GM18867 (cell line): ENCODE measurements around the gene RHOB.
"Not testable (repeated sequence)": the region's sequence is repeated elsewhere in the genome, so short reads cannot be mapped to it uniquely, and the experiment has no call there.

ENCODE experiments used
- ATAC-seq: cut with Tn5 transposase; IDR thresholded peaks from one replicate; pipeline ENCODE4 v1.9.1; 2021; ENCODE audit warnings: mild to moderate bottlenecking, moderate library complexity; ENCODE audit not compliant: unreplicated experiment

Gene RHOB

DNA sequence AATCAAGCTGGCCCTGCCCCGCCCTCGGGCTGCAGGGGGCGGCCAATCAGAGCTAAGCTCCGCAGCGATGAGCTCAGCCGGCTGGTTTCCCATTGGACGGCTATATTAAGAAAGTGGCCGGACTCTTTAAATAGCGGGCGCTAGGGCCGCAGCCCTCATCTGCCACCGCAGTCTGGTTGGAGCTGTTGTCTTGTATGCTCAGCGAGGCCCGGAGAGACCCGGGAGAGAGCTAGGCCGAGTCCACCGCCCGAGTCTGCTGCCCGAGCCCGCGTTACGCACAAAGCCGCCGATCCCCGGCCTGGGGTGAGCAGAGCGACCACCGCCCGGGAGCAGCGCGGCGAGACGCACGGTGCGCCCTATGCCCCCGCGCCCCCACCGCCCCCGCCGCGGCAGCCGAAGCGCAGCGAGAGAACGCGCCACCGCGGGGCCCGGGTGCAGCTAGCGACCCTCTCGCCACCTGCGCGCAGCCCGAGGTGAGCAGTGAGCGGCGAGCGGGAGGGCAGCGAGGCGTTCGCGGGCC, at the start of gene RHOB:
TSS of gene RHOB (plus strand) at position 158 of the 520 bp plus-strand sequence. CDS start 392 bp downstream, outside the sequence.
- ATAC-seq = peak; percentile 94

DNA sequence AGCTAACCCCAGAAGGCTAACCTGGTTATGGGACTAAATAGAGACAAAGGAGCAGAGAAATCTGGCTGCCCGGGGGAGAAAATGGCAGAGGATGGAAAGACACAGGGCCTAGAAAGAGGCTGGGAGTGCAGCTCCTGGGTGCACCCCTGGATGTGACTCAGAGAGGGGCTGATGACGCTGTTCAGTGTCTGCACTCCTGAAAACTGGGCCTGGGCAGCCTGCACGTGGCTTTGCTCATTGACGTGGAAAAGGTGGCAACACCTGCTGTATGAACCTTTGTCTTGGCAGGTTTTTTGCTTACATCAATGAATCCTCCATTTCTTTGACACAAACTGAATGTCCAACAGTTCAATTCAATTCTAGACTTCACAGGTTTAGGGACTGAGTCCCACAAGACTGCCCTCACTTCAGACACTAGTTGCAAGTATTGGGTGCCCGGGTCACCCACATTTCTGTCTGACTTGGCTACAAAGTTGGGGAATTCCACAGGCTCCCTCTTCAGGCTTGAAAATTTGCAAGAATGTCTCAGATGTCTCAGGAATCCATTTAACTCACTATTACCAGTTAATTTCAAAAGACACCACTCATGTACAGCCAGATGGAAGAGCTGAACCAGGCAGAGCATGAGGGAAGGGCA, 48.9 kb upstream of the RHOB start:
- no peak for ATAC-seq

DNA sequence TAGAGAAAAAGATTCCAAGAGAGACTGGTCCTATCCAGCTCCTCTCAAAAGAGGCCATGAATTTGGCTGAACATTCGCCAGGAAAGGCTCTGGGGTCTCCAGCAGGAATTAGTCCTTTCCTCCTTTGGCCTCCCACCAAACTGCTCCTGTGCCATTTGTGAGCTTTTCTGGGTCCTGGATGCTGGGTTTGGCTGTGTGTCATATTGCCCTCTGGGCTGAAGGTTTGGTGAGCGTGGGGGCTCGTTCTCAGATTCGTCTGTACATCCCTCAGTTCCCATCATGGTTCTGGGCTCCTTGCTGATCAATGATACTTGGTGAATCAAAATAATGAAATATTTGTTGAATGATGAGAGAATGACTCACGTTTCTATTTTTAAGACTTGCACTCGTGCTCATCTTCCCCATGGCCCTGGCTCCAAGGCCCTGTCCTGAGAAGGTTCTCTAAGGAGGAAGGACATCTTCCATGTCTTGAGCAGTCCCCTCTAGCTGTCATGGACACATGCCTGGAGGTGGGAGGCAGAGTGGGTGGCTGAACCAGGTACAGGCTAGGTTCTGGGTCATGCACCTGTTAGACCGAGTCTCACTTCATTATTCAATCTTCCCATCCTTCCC, 47.8 kb upstream of the RHOB start:
- ATAC-seq = no peak

DNA sequence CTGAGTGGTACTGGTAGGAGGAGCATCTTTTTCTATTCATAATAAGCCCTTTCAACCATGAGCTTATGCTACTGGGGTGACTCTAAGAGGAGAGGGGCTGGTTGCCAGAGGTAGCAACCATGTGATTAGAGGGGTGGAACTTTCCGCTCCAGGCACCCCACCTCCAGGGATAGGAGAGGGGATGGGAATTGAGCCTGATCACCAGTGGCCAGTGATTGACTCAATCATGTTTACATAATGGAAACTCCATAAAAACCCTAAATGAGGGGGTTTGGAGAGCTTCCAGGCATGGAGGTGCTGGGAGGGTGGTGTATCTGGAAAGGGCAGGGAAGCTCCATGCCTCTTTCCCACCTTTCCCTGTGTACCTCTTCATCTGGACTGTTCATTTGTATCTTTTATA, 46.6 kb upstream of the RHOB start:
- ATAC-seq = no peak

DNA sequence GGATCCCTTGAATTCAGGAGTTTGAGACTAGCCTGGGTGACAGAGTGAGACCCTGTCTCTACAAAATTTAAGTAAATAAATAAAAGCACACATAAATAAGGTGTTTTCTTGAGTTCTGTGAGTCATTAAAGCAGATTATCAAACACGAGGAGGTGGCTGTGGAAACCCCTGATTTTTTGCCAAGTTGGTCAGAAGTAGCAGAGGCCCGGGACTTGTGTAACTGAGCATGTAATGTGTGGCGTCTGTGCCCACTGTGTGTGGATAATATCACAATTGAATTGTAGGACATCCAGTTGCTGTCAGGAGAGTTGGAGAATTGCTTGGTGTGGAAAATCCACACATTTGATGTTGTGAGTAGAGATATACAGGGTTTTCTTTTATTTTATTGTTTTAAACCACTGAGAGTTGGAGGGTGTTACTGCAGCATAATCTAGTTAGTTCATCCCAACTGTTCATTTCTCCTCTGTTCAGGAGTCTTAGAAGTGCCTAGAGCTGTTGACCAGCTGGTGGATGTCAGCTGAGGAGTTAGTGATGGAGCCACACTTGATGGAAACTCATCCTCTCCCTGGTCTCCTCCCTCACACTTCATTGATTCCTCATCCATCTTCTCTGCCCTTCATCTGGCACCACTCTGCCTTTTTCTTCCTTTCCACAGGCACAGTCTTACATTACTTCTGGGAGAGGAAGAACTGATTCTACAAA, 45.9 kb upstream of the RHOB start:
- no peak for ATAC-seq

DNA sequence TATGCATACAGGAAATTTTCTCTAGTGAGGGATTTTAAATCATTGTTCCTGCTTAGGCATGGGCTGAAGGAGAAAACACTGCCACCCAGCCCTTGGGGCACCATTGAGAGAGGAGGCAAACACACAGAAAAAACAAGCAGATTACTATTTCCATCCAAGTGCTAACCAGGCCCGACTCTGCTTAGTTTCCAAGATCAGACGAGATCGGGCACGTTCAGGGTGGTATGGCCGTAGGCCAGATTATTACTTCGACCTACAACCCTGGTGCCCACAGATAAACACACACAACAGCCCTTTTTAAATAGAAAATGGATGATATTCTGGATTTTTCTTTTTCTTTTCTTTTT, 45.4 kb upstream of the RHOB start:
- no peak for ATAC-seq

DNA sequence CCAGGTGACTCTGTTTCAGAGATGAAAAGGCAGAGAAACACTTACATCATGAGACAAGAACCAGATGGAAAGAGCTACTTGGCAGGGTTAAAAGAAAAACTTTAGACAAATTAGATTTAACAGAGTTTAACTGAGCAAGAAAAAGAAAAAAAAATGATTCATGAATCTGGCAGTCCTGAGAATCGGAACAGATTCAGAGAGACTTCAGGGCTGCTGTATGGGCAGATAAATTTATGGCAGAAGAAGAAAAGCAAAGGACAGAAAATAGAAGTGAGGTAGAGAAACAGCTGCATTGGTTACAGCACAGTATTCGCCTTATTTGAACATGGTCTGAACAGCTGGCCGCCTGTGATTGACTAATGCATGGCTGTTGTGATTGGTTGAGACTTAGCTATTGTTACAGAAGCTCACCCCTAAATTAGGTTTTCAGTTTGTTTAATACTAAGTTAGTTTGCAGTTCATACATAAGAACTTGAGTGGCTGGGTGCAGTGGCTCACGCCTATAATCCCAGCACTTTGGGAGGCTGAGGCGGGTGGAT, 43.0 kb upstream of the RHOB start:
- ATAC-seq = no peak

DNA sequence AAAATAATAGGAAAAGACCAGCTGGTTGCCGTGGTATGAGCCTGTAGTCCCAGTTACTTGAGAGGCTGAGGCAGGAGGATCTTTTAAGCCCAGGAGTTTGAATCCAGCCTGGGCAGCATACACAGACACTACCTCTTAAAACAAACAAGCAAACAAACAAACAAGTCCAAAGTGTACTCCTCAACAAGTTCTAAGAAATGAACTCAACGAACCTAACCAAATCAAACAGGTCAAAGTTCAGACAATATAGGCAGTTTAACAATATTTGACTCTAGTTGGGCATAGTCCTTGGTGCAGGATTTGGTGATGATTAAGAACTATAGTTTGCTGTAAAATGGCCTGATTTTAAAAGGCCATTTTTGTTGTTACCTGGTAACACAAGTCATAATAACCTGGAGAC, 41.9 kb upstream of the RHOB start:
- ATAC-seq = no peak

DNA sequence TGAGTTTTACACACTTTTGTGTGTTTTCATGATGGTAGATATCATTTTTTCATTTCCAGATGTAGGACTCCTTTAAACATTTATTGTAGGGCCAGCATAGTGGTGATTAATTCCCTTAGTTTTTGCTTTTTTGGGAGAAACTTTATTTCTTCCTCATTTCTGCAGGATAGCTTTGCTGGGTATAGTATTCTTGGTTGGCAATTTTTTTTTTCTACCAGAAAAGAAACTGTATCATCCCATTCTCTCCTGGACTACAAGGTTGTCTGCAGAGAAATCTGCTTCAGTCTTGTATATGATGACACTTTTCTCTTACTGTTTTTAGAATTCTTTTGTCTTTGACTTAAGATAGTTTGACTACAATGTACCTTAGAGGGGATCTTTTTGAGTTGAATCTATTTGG, 37.8 kb upstream of the RHOB start:
- ATAC-seq = no peak

DNA sequence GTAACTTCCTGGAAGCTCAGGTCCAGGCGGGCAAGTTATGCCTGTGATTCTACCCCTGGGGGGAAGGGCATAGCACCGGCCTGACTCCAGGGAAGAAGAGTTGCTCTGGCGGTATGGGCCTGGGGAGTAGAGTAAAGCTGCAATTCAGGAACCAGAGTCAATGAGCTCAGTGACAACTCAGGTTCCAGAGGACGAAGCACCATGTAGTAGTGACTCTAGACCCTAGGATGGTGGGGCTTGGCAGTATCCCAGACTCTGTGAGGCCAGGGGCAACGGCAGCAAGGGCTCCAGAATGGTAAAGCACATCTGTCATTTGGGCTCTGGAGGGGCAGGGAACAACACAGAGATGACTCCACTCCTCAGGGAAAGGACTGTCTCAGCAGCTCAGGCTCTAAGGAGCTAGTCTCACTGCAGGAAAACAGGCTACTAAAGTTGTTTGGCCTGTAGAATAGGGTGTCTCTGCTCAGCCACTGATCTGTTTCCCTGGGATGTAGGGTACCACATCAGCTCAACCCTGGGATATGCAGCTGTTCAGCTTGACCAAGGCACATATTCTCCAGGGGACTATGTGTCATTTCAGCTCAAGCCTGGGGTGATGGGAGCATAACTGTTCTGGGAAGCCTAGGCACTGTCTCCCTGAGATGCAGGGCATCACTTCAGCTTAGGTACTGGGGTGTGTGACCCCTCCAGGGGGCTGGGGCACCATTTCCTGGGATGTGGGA, 36.2 kb upstream of the RHOB start:
- ATAC-seq = no peak

DNA sequence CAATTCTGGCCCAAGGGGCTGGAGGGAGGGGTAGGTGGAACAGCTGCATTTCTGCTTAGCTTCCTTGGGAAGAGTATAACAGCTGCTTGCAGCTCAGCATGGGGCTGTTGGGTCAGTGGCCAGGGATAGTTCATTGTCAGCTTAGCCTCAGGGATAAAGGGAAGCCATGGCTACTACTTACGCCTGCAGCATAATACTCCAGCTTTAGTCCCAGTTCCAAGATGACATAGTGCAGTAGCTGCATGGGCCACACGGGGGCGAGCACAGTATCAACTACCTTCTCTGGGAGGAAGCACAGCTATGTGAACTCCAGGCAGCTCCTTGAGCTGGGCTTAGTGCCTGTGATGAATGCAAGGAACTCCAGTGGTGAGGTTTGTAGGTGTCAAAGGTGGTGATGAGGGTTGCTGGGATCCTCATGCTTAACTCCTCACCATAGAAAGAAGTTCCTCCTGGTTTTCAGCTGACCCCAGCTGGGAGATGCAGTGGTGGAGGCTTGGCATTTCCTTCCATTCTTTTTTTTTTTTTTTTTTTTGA, 35.4 kb upstream of the RHOB start:
- ATAC-seq = peak; percentile 100

DNA sequence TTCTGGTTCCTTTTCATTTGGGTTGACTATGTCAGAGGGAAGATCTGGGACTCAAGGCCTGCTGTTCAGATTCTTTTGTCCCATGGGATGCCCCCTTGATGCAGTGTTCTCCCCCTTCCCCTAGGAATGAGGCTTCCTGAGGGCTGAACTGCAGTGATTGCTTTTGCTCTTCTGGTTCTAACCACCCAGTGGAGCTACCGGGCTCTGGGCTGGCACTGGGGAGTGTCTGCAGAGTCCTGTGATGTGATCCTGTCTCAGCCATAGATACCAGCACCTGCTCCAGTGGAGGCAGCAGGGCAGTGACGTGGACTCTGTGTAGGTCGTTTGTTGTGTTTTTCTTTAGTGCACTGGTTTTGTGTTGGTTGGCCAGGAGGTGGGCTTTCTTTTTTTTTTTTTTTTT, 32.1 kb upstream of the RHOB start:
- no peak for ATAC-seq

DNA sequence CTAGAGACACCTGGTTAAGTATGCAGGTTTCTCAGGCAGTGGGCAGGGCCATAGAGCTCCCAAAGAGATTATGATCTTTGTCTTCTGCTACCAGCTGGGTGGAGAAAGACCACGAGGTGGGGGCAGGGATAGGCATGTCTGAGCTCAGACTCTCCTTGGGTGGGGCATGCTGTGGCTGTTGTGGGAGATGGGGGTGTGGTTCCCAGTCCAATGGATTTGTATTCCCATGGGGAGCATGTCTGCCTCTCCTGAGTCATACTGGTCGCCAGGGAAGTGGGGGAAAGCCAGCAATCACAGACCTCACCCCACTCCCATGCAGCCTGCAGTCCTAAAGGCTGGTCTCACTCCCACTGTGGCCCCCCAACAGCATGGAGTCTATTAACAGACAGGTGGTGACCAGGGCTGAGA, 31.4 kb upstream of the RHOB start:
- no peak for ATAC-seq

DNA sequence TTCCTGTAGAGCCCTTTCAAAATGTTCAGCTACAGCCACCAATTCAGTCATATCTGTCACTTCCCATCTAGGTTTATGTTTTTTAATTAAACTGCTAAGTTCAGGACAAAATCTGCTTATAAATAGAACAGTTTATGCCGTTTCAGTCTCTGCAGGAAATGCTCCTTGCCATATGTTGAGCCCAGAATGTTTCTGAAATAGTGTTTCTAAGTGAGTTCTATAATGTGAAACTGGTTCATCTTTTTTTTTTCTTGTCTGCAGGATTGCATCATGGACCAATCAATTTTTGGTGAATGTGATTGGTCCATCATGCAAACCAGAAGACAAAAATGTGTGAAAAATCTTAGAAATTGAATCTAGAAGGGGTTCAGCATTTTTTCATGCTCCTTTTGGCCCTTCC, 30.2 kb upstream of the RHOB start:
- ATAC-seq = no peak

DNA sequence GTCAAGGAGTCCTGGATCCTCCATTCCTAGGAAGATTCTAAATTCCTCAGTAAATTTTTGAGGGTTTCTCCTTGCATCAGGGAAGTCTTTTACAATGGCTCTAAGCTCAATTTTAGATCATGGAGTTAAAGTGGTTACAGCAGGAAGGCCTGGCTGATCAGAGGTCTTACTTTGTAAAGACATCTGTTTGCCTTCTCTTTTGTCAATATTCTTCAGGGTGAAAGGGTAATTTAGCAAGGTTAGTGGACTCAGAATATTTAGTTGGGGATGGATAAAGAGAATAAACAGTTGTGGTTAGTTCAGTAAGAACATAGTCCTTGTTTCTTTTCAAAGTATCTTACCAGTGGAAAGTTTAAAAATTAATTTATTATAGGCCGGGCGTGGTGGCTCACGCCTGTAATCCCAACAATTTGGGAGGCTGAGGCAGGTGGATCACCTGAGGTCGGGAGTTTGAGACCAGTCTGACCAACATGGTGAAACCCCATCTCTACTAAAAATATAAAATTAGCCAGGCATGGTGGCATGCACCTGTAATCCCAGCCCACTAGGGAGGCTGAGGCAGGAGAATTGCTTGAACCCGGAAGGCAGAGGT, 29.5 kb upstream of the RHOB start:
- not testable (repeated sequence) for ATAC-seq

DNA sequence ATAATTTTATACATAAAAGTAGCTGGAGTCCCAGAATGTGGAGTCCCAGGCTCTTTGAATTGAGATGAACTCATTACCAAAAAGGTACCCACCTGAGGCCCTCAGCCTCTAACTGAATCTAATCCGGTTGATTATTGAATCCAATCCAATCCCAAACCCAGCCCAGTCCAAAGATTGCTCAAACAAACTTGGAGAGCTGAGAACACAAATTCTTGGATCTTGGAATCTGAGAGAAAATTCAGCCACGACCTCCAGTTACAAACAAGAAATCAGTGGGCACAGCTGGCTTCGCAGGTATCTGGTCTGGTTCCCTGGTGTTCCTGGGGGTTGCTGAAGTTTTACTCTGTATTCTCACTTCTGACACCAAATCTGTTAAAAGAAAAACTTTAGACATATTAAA, 28.4 kb upstream of the RHOB start:
- no peak for ATAC-seq

DNA sequence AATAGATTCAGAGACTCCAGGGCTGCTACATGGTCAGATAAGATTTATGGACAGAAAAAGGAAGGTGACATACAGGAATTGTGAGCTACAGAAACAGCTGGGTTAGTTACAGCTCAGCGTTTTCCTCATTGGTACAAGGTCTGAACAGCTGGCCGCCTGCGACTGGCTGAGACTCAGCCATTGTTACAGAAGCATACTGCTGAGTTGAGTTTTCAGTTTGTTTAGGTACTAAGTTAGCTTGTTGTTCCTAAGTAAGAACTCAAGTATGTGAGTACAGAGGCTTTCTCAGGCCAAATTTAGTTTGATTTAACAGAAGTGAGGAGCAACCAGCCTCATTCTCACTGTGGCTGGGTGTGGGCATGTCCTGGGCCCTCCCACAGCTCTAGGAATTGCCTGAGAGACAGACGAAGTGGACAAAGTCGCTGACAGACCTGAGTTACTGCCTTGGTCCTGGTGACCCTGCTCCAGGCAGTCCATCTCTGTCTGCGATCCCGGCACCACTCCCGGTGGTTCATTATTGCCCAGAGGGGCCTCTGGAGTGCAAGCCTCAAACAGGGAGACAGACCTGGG, 27.8 kb upstream of the RHOB start:
- ATAC-seq = no peak

DNA sequence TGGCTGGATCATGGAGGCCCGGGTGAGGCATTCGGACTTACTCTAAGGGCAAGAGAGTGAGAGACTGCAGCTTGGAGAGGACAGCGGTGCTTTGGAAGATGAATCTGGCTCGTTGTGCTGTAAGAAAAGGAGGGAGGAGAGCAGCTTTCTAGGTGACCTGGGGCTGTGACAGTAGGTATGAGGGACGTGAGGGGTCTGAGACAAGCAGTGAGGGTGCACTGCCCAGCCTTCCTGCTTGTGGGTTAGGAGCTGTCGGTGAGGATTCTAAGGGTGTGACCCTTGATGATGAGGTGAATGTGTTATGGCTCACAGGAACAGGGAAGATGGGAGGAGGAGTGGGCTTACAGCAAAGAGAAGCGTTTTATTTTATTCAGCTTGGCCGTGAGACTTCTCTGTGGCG, 27.1 kb upstream of the RHOB start:
- ATAC-seq = no peak

DNA sequence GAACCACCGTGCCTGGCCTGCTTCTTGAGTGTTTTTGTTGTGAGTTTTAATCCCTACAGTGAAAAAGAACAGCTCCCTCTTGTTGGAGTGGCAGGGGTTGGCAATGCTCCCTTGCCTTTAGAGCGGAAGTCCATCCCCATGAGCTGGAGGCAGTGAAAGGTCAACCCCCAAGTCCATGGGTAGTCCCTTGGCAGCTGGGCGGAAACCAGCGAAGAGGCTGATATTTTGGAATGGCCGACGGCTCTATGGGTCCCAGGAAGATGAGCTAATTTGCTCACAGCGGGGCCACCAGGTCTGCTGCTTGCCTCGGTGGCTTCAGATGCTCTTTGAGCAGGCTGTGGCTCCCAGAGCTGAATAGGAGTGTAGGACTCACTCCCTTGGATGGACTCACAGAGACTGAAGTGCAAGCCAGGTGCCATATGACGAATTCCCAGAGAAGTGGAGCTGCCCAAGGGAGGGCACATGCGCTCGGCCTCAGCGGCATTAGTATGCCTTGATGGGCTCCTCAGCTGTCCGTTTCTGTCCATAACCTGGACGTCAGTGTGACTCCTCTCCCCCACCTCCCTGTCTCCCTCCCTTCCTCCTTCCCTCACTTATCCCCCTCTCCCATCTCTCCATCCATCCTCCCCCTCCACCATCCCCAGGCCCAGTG, 25.4 kb upstream of the RHOB start:
- ATAC-seq = no peak

DNA sequence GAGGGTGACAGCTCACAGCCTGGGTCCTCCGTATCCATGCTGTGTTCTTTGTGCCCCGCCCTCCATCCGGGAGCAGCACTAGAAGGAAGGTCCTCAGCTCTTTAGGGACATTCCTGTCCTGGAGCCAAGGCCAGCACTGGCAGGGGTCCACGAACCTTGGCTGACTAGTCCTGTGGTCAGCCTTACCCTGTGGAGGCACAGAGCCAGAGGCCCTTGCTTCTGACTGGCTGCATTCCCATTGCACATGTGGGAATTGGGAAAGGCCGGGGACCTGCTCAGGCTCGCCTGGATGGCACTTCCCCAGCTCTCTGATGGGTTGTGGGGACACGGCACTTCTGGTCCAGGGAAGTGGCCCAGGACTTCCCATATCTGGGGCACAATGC, 24.9 kb upstream of the RHOB start:
- no peak for ATAC-seq
